Fibroblast of upper back skin (primary cell): ENCODE measurements around the gene MMP20.
A peak's percentile ranks its signal among the peaks of the same experiment; 100 is the strongest.
"Not testable (repeated sequence)": the region's sequence is repeated elsewhere in the genome, so short reads cannot be mapped to it uniquely, and the experiment has no call there.

Source experiments
- DNase-seq: peaks from one replicate; pipeline ENCODE4 v3.0.0-alpha.2; 2013

MMP20 gene

GRCh38 chr11:102625177-102625576 is at the start of gene MMP20:
TSS of gene MMP20 (minus strand) at chr11:102625332. CDS start at chr11:102625319, 13 bp downstream.
- no peak for DNase-seq

GRCh38 chr11:102669664-102670063 is 44.5 kb upstream of the MMP20 start:
- DNase-seq: peak; percentile 45

- peak; percentile 60 for DNase-seq
Measured at GRCh38 chr11:102666331-102666957, 41.3 kb upstream of the MMP20 start.

GRCh38 chr11:102664001-102664752 is 39.0 kb upstream of the MMP20 start:
- DNase-seq: no peak

- DNase-seq: no peak
Measured at GRCh38 chr11:102662607-102663006, 37.5 kb upstream of the MMP20 start.

GRCh38 chr11:102661040-102661439 is 35.9 kb upstream of the MMP20 start:
- DNase-seq: no peak

GRCh38 chr11:102656528-102656927 is 31.4 kb upstream of the MMP20 start:
- DNase-seq: no peak

- no peak for DNase-seq
Measured at GRCh38 chr11:102655547-102655946, 30.4 kb upstream of the MMP20 start.

GRCh38 chr11:102654761-102655160 is 29.6 kb upstream of the MMP20 start:
- no peak for DNase-seq

GRCh38 chr11:102653744-102654291 is 28.7 kb upstream of the MMP20 start:
- no peak for DNase-seq

- no peak for DNase-seq
Measured at GRCh38 chr11:102647430-102647829, 22.3 kb upstream of the MMP20 start.

- no peak for DNase-seq
Measured at GRCh38 chr11:102643941-102644340, 18.8 kb upstream of the MMP20 start.

- DNase-seq: no peak
Measured at GRCh38 chr11:102640946-102641345, 15.8 kb upstream of the MMP20 start.

- DNase-seq: no peak
Measured at GRCh38 chr11:102639656-102640055, 14.5 kb upstream of the MMP20 start.

GRCh38 chr11:102637731-102638130 is 12.6 kb upstream of the MMP20 start:
- no peak for DNase-seq

- DNase-seq: no peak
Measured at GRCh38 chr11:102633385-102634026, 8.4 kb upstream of the MMP20 start.

GRCh38 chr11:102632026-102632425 is 6.9 kb upstream of the MMP20 start:
- no peak for DNase-seq

- no peak for DNase-seq
Measured at GRCh38 chr11:102630598-102631448, 5.7 kb upstream of the MMP20 start.

- DNase-seq: not testable (repeated sequence)
Measured at GRCh38 chr11:102629908-102630307, 4.8 kb upstream of the MMP20 start.

- DNase-seq: peak; percentile 52
Measured at GRCh38 chr11:102626676-102627075, 1.5 kb upstream of the MMP20 start.

- DNase-seq: no peak
Measured at GRCh38 chr11:102623998-102624397, 1.1 kb downstream of the MMP20 start.

- no peak for DNase-seq
Measured at GRCh38 chr11:102623128-102623527, 2.0 kb downstream of the MMP20 start.

- DNase-seq: no peak
Measured at GRCh38 chr11:102622258-102622657, 2.9 kb downstream of the MMP20 start.
